Keratinocyte (primary cell): ENCODE results near the gene MAPT. TPM values are rescaled to one million over a fixed set of nuclear protein-coding genes. Genes with fewer than 3 reads are reported as not detected.

ENCODE experiments used
- DNase-seq: peaks from one replicate; pipeline ENCODE4 v3.0.0-alpha.2; 2011; ENCODE audit warnings: low read depth, missing footprints, low spot score
- FAIRE-seq: peaks from 2 replicates; lab custom pipeline; 2011; peaks lifted over from hg19 to GRCh38; lab: Jason Lieb, UNC
- H2AFZ ChIP-seq: 2 replicates; pipeline ENCODE4 v1.6.0; 2012; ENCODE audit warnings: low read length, control low read depth, inconsistent platforms; ENCODE audit not compliant: control insufficient read depth
- H3K27ac ChIP-seq: 2 replicates; pipeline ENCODE4 v1.5.1; 2011; ENCODE audit warnings: low read length; ENCODE audit not compliant: control insufficient read depth, insufficient read depth
- H3K27me3 ChIP-seq: 3 replicates; pipeline ENCODE4 v1.6.0; 2011; ENCODE audit warnings: low read length; ENCODE audit not compliant: control insufficient read depth, insufficient read depth; ENCODE audit errors: extremely low read depth
- H3K36me3 ChIP-seq, 2 experiments: 2 replicates in 1 of 2; 3 replicates in 1 of 2; pipeline ENCODE4 v1.5.1; 2011; ENCODE audit warnings: low read length in 2 of 2, mild to moderate bottlenecking in 1 of 2; ENCODE audit not compliant: control insufficient read depth in 2 of 2, insufficient read depth in 2 of 2; ENCODE audit errors: extremely low read depth in 1 of 2
- H3K4me1 ChIP-seq: 3 replicates; pipeline ENCODE4 v1.5.1; 2011; ENCODE audit warnings: low read length; ENCODE audit not compliant: control insufficient read depth, insufficient read depth; ENCODE audit errors: extremely low read depth
- H3K4me2 ChIP-seq: 3 replicates; pipeline ENCODE4 v1.6.0; 2011; ENCODE audit warnings: low read depth, low read length; ENCODE audit not compliant: control insufficient read depth, insufficient read depth; ENCODE audit errors: extremely low read depth
- H3K4me3 ChIP-seq, 3 experiments: fragments of 200-600 bp in 1 of 3; sonication (generic) in 1 of 3; 2 replicates in 2 of 3; 3 replicates in 1 of 3; pipeline ENCODE4 v1.5.1; 2011 to 2016; ENCODE audit warnings: low read length in 3 of 3, mild to moderate bottlenecking in 3 of 3, control low read depth in 2 of 3, inconsistent platforms in 1 of 3, low read depth in 1 of 3, mixed read lengths in 1 of 3, mixed run types in 1 of 3, moderate library complexity in 1 of 3; ENCODE audit not compliant: control insufficient read depth in 2 of 3, insufficient read depth in 2 of 3; ENCODE audit errors: extremely low read depth in 1 of 3
- H3K79me2 ChIP-seq: 2 replicates; pipeline ENCODE4 v1.6.0; 2012; ENCODE audit warnings: low read length; ENCODE audit not compliant: control insufficient read depth, insufficient read depth
- H3K9ac ChIP-seq: 3 replicates; pipeline ENCODE4 v1.6.0; 2011; ENCODE audit warnings: low read length; ENCODE audit not compliant: control insufficient read depth, insufficient read depth; ENCODE audit errors: extremely low read depth
- H3K9me1 ChIP-seq: 3 replicates; pipeline ENCODE4 v1.6.0; 2011; ENCODE audit warnings: low read length; ENCODE audit not compliant: control insufficient read depth, insufficient read depth; ENCODE audit errors: extremely low read depth
- H3K9me3 ChIP-seq: 2 replicates; pipeline ENCODE4 v1.5.1; 2012; ENCODE audit warnings: low read depth, low read length; ENCODE audit not compliant: control insufficient read depth
- H4K20me1 ChIP-seq: 3 replicates; pipeline ENCODE4 v1.6.0; 2011; ENCODE audit warnings: low read length; ENCODE audit not compliant: control insufficient read depth, insufficient read depth; ENCODE audit errors: extremely low read depth
- CTCF ChIP-seq, 3 experiments: IDR thresholded peaks in 1 of 3; conservative IDR thresholded peaks in 1 of 3; optimal IDR thresholded peaks in 1 of 3; 2 replicates in 2 of 3; 3 replicates in 1 of 3; pipeline versions ENCODE3 to v1.5.1; 2011; ENCODE audit warnings: low read length in 3 of 3, mild to moderate bottlenecking in 3 of 3, moderate library complexity in 2 of 3, control low read depth in 1 of 3, inconsistent platforms in 1 of 3; ENCODE audit not compliant: insufficient read depth in 2 of 3; ENCODE audit errors: extremely low read depth in 1 of 3
- EZH2 ChIP-seq: IDR thresholded peaks from one replicate; pipeline ENCODE4 v1.6.1; 2012; ENCODE audit warnings: inconsistent platforms, mild to moderate bottlenecking, low read length, moderate library complexity
- dilution Hi-C: fragments of 300-500 bp; cut with MboI; formaldehyde crosslinking; loops from one replicate; pipeline ENCODE4 v1.7.0; 2020; ENCODE audit warnings: low sequenced_read_pairs; ENCODE audit not compliant: extremely low pct_ligation_motif_present
- polyA plus RNA-seq, 5 experiments: library from polyadenylated mRNA; depleted of rRNA in 3 of 5; stranded (reverse) in 3 of 5; stranded (forward) in 1 of 5; unstranded in 1 of 5; fragments of >200 nt; gene quantifications; 1 replicate in 1 of 5; 2 replicates in 3 of 5; 3 replicates in 1 of 5; pipeline versions ENCODE4 v1.2.1 to v1.2.3, GENCODE V29; 2011 to 2012; ENCODE audit warnings: missing spikeins in 2 of 5, low read depth in 1 of 5, low replicate concordance in 1 of 5
- small RNA-seq, 3 experiments: library from RNA; depleted of rRNA; stranded (forward); fragments of <200 nt; gene quantifications; one replicate each; pipeline ENCODE3, GENCODE V24; 2012; ENCODE audit warnings: low read depth in 3 of 3, low replicate concordance in 1 of 3; ENCODE audit not compliant: insufficient read length in 3 of 3

The MAPT gene
- polyA plus RNA-seq, 1 donor (not counting 4 experiments of a cell fraction or from before 2014, with no cell fraction given) = 0.08 TPM

- peaks cover 11% of the 10 kb centered on the region for H3K4me1 ChIP-seq
- H3K79me2 ChIP-seq = peaks cover 21% of the 10 kb centered on the region
- H3K4me3 ChIP-seq = no peak overlapping the region
- no peak overlapping the region for H3K4me2 ChIP-seq
- FAIRE-seq (peak; percentile 13), DNase-seq (no peak)
- H4K20me1 ChIP-seq = peaks cover 3% of the 10 kb centered on the region
- peaks cover 0 to 2% of the 10 kb centered on the region in 2 experiments for H3K36me3 ChIP-seq
- no peaks in the 10 kb centered on the region for H3K9me3 ChIP-seq
- dilution Hi-C loops = no loop called here
- no peak overlapping the region for H3K9ac ChIP-seq
- no peaks in the 10 kb centered on the region for H3K27me3 ChIP-seq
- no peak overlapping the region for H3K27ac ChIP-seq
- TF ChIP-seq EZH2 = no peak
- TF ChIP-seq CTCF (optimal IDR thresholded peaks at IDR 0.05 in 1 of 3, IDR thresholded peaks at IDR 0.05 in 1 of 3, conservative IDR thresholded peaks at IDR 0.05 in 1 of 3; ENCODE audit: extremely low read depth in 1 of 3, insufficient read depth in 2 of 3, low read length in 3 of 3) = no peak
- H2AFZ ChIP-seq = no peak overlapping the region
- no peaks in the 10 kb centered on the region for H3K9me1 ChIP-seq
These were observed 178.6 kb downstream of the MAPT start for GRCh38 chr17:46072998-46073397.

GRCh38 chr17:46074540-46074939, 180.2 kb downstream of the MAPT start:
- Histone ChIP-seq H3K27me3 (no peaks in the 10 kb centered on the region), H3K27ac (no peak overlapping the region), H3K9me3 (no peaks in the 10 kb centered on the region), H3K4me2 (no peak overlapping the region), H3K9ac (no peak overlapping the region), H3K36me3 (peaks cover 0 to 2% of the 10 kb centered on the region in 2 experiments), H3K9me1 (no peaks in the 10 kb centered on the region), H2AFZ (no peak overlapping the region), H3K4me1 (peaks cover 11% of the 10 kb centered on the region), H4K20me1 (peaks cover 3% of the 10 kb centered on the region), H3K4me3 (no peak overlapping the region), H3K79me2 (peaks cover 19% of the 10 kb centered on the region)
- TF ChIP-seq EZH2 (no peak), CTCF (optimal IDR thresholded peaks at IDR 0.05 in 1 of 3, IDR thresholded peaks at IDR 0.05 in 1 of 3, conservative IDR thresholded peaks at IDR 0.05 in 1 of 3; ENCODE audit: extremely low read depth in 1 of 3, insufficient read depth in 2 of 3, low read length in 3 of 3) (no peak)
- no peak for FAIRE-seq
- no peak for DNase-seq
- dilution Hi-C loops = no loop called here

Small RNA genes lying within 50 kb of the gene (small RNA-seq; reads per million reads assigned to genes)
- 0 reads per million in 3 experiments for gene RF00017

Other genes with a start within 250 kb of the MAPT start
- not detected in 3 replicates for gene CRHR1, start 110.2 kb upstream of the MAPT start, polyA plus RNA-seq
- not detected in 3 replicates for gene SPPL2C, start 49.7 kb upstream of the MAPT start, polyA plus RNA-seq
- not detected in 3 replicates for gene STH, start 104.7 kb downstream of the MAPT start, polyA plus RNA-seq